ENCODE data around the gene PEX7.
"Not testable (repeated sequence)": the region's sequence is repeated elsewhere in the genome, so short reads cannot be mapped to it uniquely, and the experiment has no call there.

Gene PEX7

GRCh38 chr6:136849979-136850563 lies 27.7 kb downstream of the PEX7 start:
- not testable (repeated sequence) for H3K4me3 Mint-ChIP-seq, H3K27ac Mint-ChIP-seq, H3K27me3 Mint-ChIP-seq, H3K9me3 Mint-ChIP-seq, DNase-seq, ATAC-seq, H3K4me1 Mint-ChIP-seq

GRCh38 chr6:136859430-136859829 lies 37.0 kb downstream of the PEX7 start:
- no peak overlapping the region for H3K4me3 Mint-ChIP-seq
- no peak for ATAC-seq
- no peaks in the 10 kb centered on the region for H3K9me3 Mint-ChIP-seq
- DNase-seq = no peak
- H3K4me1 Mint-ChIP-seq = no peaks in the 10 kb centered on the region
- H3K27ac Mint-ChIP-seq = no peak overlapping the region
- no peaks in the 10 kb centered on the region for H3K27me3 Mint-ChIP-seq

GRCh38 chr6:136860043-136860442 lies 37.7 kb downstream of the PEX7 start:
- Mint-ChIP-seq H3K27me3 (no peaks in the 10 kb centered on the region), H3K4me3 (no peak overlapping the region), H3K27ac (no peak overlapping the region), H3K9me3 (no peaks in the 10 kb centered on the region), H3K4me1 (no peaks in the 10 kb centered on the region)
- ATAC-seq (no peak), DNase-seq (no peak)

GRCh38 chr6:136862662-136863061 lies 40.3 kb downstream of the PEX7 start:
- no peak overlapping the region for H3K27ac Mint-ChIP-seq
- DNase-seq (no peak), ATAC-seq (no peak)
- H3K4me1 Mint-ChIP-seq = no peaks in the 10 kb centered on the region
- H3K9me3 Mint-ChIP-seq = no peaks in the 10 kb centered on the region
- no peaks in the 10 kb centered on the region for H3K27me3 Mint-ChIP-seq
- H3K4me3 Mint-ChIP-seq = no peak overlapping the region

GRCh38 chr6:136863752-136864151 lies 41.4 kb downstream of the PEX7 start:
- no peaks in the 10 kb centered on the region for H3K4me1 Mint-ChIP-seq
- no peak overlapping the region for H3K27ac Mint-ChIP-seq
- no peaks in the 10 kb centered on the region for H3K9me3 Mint-ChIP-seq
- H3K27me3 Mint-ChIP-seq = no peaks in the 10 kb centered on the region
- DNase-seq (no peak), ATAC-seq (no peak)
- no peak overlapping the region for H3K4me3 Mint-ChIP-seq

- ATAC-seq = no peak
- Mint-ChIP-seq H3K27me3 (no peaks in the 10 kb centered on the region), H3K9me3 (no peaks in the 10 kb centered on the region), H3K4me3 (no peak overlapping the region), H3K4me1 (no peaks in the 10 kb centered on the region), H3K27ac (no peak overlapping the region)
- no peak for DNase-seq
Observed at GRCh38 chr6:136864676-136865075, 42.3 kb downstream of the PEX7 start.

- no peak overlapping the region for H3K4me3 Mint-ChIP-seq
- H3K9me3 Mint-ChIP-seq = no peaks in the 10 kb centered on the region
- no peak overlapping the region for H3K27ac Mint-ChIP-seq
- DNase-seq = no peak
- no peaks in the 10 kb centered on the region for H3K4me1 Mint-ChIP-seq
- H3K27me3 Mint-ChIP-seq = no peaks in the 10 kb centered on the region
- no peak for ATAC-seq
Observed at GRCh38 chr6:136866872-136867416, 44.6 kb downstream of the PEX7 start.

GRCh38 chr6:136869451-136869850 lies 47.1 kb downstream of the PEX7 start:
- DNase-seq (no peak), ATAC-seq (no peak)
- Mint-ChIP-seq H3K9me3 (no peaks in the 10 kb centered on the region), H3K27me3 (no peaks in the 10 kb centered on the region), H3K27ac (peak overlapping the region in 1 of 2 donors; percentile 20), H3K4me1 (no peaks in the 10 kb centered on the region), H3K4me3 (no peak overlapping the region)

- Mint-ChIP-seq H3K27me3 (no peaks in the 10 kb centered on the region), H3K27ac (no peak overlapping the region), H3K4me1 (no peaks in the 10 kb centered on the region), H3K9me3 (peaks cover 0 to 9% of the 10 kb centered on the region in 2 donors), H3K4me3 (no peak overlapping the region)
- no peak for DNase-seq
- no peak for ATAC-seq
Observed at GRCh38 chr6:136873748-136874147, 51.4 kb downstream of the PEX7 start.

GRCh38 chr6:136876469-136876868 lies 54.1 kb downstream of the PEX7 start:
- H3K27ac Mint-ChIP-seq, H3K9me3 Mint-ChIP-seq, H3K4me3 Mint-ChIP-seq, ATAC-seq, H3K4me1 Mint-ChIP-seq, DNase-seq, H3K27me3 Mint-ChIP-seq: not testable (repeated sequence)

- no peaks in the 10 kb centered on the region for H3K4me1 Mint-ChIP-seq
- no peak overlapping the region for H3K4me3 Mint-ChIP-seq
- DNase-seq = no peak
- peaks cover 0 to 9% of the 10 kb centered on the region in 2 donors for H3K9me3 Mint-ChIP-seq
- no peaks in the 10 kb centered on the region for H3K27me3 Mint-ChIP-seq
- no peak for ATAC-seq
- no peak overlapping the region for H3K27ac Mint-ChIP-seq
Observed at GRCh38 chr6:136880748-136881460, 58.5 kb downstream of the PEX7 start.

GRCh38 chr6:136886091-136886490 lies 63.7 kb downstream of the PEX7 start:
- no peak overlapping the region for H3K27ac Mint-ChIP-seq
- no peaks in the 10 kb centered on the region for H3K4me1 Mint-ChIP-seq
- no peak for DNase-seq
- no peaks in the 10 kb centered on the region for H3K9me3 Mint-ChIP-seq
- ATAC-seq = no peak
- no peaks in the 10 kb centered on the region for H3K27me3 Mint-ChIP-seq
- H3K4me3 Mint-ChIP-seq = no peak overlapping the region

- ATAC-seq (no peak), DNase-seq (no peak)
- no peaks in the 10 kb centered on the region for H3K9me3 Mint-ChIP-seq
- no peak overlapping the region for H3K4me3 Mint-ChIP-seq
- H3K4me1 Mint-ChIP-seq = no peaks in the 10 kb centered on the region
- no peaks in the 10 kb centered on the region for H3K27me3 Mint-ChIP-seq
- peak overlapping the region in 1 of 2 donors; percentile 86 for H3K27ac Mint-ChIP-seq
Observed at GRCh38 chr6:136887953-136888352, 65.6 kb downstream of the PEX7 start.

- Mint-ChIP-seq H3K4me3 (no peak overlapping the region), H3K27me3 (no peaks in the 10 kb centered on the region), H3K4me1 (no peaks in the 10 kb centered on the region), H3K27ac (no peak overlapping the region), H3K9me3 (no peaks in the 10 kb centered on the region)
- ATAC-seq (no peak), DNase-seq (no peak)
Observed at GRCh38 chr6:136889271-136890193, 67.1 kb downstream of the PEX7 start.

- ATAC-seq (no peak), DNase-seq (no peak)
- H3K27ac Mint-ChIP-seq = peak overlapping the region; percentile 1 to 6
- H3K4me1 Mint-ChIP-seq = no peaks in the 10 kb centered on the region
- H3K9me3 Mint-ChIP-seq = no peaks in the 10 kb centered on the region
- no peak overlapping the region for H3K4me3 Mint-ChIP-seq
- H3K27me3 Mint-ChIP-seq = no peaks in the 10 kb centered on the region
Observed at GRCh38 chr6:136890194-136890839, 67.9 kb downstream of the PEX7 start.

Measured in stimulated activated naive CD8-positive, alpha-beta T cell treated with anti-CD3 and anti-CD28 coated beads, Interleukin-15, amount 100 ng/mL, for 72 hours (primary cell).